Kidney (tissue), 14 donors: ENCODE measurements around the gene UCHL3. TPM values are rescaled to one million over a fixed set of nuclear protein-coding genes. Genes with fewer than 3 reads are reported as not detected.

Experiments used
- DNase-seq, 5 donors: peaks; one replicate each; pipeline ENCODE4 v3.0.0-alpha.2; 2013 to 2020
- FAIRE-seq: peaks from 2 replicates; lab custom pipeline; 2012; peaks lifted over from hg19 to GRCh38; lab: Jason Lieb, UNC
- H3K27ac ChIP-seq, 2 donors: one replicate each; pipeline ENCODE4 v1.7.0; 2013; ENCODE audit warnings: low read depth in 2 of 2, low read length in 2 of 2, inconsistent platforms in 1 of 2
- H3K27me3 ChIP-seq: one replicate; pipeline ENCODE4 v1.7.1; 2013; ENCODE audit warnings: low read length, inconsistent platforms; ENCODE audit not compliant: control insufficient read depth, insufficient read depth
- H3K36me3 ChIP-seq, 3 donors: one replicate each; pipeline versions ENCODE4 v1.7.0 to v1.7.1; 2013; ENCODE audit warnings: low read length in 3 of 3, control low read depth in 1 of 3, inconsistent platforms in 1 of 3; ENCODE audit not compliant: insufficient read depth in 3 of 3, control insufficient read depth in 2 of 3
- H3K4me1 ChIP-seq, 3 donors: one replicate each; pipeline versions ENCODE4 v1.7.0 to v1.7.1; 2013; ENCODE audit warnings: low read length in 3 of 3, inconsistent platforms in 1 of 3, low read depth in 1 of 3; ENCODE audit not compliant: control insufficient read depth in 2 of 3, insufficient read depth in 2 of 3
- H3K4me3 ChIP-seq, 3 donors: one replicate each; pipeline versions ENCODE4 v1.7.0 to v1.8.1; 2013; ENCODE audit warnings: low read length in 3 of 3, control low read depth in 1 of 3, inconsistent platforms in 1 of 3
- H3K9ac ChIP-seq, 3 donors: one replicate each; pipeline versions ENCODE4 v1.7.0 to v1.7.1; 2013; ENCODE audit warnings: low read length in 3 of 3, control low read depth in 1 of 3, inconsistent platforms in 1 of 3
- H3K9me3 ChIP-seq, 3 donors: one replicate each; pipeline versions ENCODE4 v1.7.0 to v1.7.1; 2013; ENCODE audit warnings: low read length in 3 of 3, control low read depth in 1 of 3, inconsistent platforms in 1 of 3; ENCODE audit not compliant: control insufficient read depth in 2 of 3, insufficient read depth in 1 of 3
- intact Hi-C: fragments of 100-400 bp; cut with DNase I; formaldehyde crosslinking; loops from one replicate; pipeline ENCODE4 v1.11.1; 2022
- polyA plus RNA-seq: library from polyadenylated mRNA; stranded (reverse); fragments of 350-450 nt; fragmentation: Illumina TruSeq; extraction: RNeasy Lipid Tissue Mini Kit (QIAGEN cat#74804); gene quantifications from one replicate; pipeline ENCODE4 v1.2.3, GENCODE V29; 2014; ENCODE audit warnings: low read depth, low replicate concordance; ENCODE audit not compliant: insufficient read depth
- total RNA-seq: library from RNA; stranded (reverse); fragmentation: NEBNext Ultra II Directional; extraction: Animal tissue kit (Norgen Biotek cat#: 25700); gene quantifications from one replicate; pipeline ENCODE4 v1.2.1, GENCODE V29; 2021
- TF ChIP-seq, protein P1 (sequence below): IDR thresholded peaks from 3 replicates; pipeline ENCODE4 v1.5.1; 2012; ENCODE audit warnings: mild to moderate bottlenecking, moderate library complexity, borderline replicate concordance; ENCODE audit not compliant: insufficient read depth; ENCODE audit errors: extremely low read depth
- donor health status: control.
- donor health status: control.
- donor health status: control.
- donor health status: control.
- donor health status: control.
- donor health status: DM: yes; HTN: yes; CAD: no.
- donor health status: Normal renal cell carcinoma (clear cell type).

Gene UCHL3
- total and polyA plus RNA-seq, 2 donors from 2014 or later: 26.0 to 65.0 TPM

DNA sequence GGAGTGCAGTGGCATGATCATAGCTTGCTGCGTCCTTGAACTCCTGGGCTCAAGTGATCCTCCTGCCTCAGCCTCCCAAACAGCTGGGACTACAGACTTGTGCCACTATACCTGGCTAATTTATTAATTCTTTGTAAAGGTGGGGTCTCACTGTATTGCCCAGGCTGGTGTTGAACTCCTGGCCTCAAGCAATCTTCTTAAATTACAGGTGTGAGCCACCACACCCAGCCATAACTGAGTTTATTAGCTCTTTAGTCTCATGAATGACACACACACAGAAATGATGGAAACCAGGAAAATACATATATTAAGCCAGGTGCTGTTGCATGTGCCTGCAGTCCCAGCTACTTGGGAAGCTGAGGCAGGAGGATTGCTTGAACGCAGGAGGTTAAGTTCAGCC, 53.4 kb downstream of the UCHL3 start:
- DNase-seq (no peak), FAIRE-seq (no peak)
- Histone ChIP-seq H3K27ac (no peak overlapping the region), H3K9me3 (no peaks in the 10 kb centered on the region), H3K9ac (no peak overlapping the region), H3K4me1 (no peaks in the 10 kb centered on the region), H3K27me3 (no peaks in the 10 kb centered on the region), H3K36me3 (peaks cover 0 to 4% (median 0%) of the 10 kb centered on the region in 3 donors), H3K4me3 (no peak overlapping the region)
- TF ChIP-seq, protein P1, sequence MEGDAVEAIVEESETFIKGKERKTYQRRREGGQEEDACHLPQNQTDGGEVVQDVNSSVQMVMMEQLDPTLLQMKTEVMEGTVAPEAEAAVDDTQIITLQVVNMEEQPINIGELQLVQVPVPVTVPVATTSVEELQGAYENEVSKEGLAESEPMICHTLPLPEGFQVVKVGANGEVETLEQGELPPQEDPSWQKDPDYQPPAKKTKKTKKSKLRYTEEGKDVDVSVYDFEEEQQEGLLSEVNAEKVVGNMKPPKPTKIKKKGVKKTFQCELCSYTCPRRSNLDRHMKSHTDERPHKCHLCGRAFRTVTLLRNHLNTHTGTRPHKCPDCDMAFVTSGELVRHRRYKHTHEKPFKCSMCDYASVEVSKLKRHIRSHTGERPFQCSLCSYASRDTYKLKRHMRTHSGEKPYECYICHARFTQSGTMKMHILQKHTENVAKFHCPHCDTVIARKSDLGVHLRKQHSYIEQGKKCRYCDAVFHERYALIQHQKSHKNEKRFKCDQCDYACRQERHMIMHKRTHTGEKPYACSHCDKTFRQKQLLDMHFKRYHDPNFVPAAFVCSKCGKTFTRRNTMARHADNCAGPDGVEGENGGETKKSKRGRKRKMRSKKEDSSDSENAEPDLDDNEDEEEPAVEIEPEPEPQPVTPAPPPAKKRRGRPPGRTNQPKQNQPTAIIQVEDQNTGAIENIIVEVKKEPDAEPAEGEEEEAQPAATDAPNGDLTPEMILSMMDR: no peak
- intact Hi-C loops: no loop called here

DNA sequence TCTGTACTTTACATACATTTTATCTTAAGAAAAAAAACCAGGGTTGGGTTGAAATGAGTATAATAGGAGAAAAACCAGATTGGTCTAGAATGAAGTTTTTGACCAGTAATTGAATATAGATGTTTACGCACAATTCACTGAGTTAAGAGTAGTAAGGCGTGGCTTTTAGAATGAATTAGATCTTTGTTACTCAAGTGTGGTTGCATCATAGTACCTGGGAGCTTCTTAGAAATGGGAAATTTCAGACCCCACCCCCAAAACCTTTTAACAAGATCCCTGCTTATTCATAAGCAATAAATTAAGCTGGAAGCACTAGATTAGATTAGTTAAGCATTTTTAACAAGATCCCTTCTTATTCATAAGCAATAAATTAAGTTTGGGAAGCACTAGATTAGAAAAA, 57.9 kb downstream of the UCHL3 start:
- Histone ChIP-seq H3K4me1 (no peaks in the 10 kb centered on the region), H3K27ac (no peak overlapping the region), H3K9ac (no peak overlapping the region), H3K9me3 (no peaks in the 10 kb centered on the region), H3K4me3 (no peak overlapping the region), H3K27me3 (no peaks in the 10 kb centered on the region), H3K36me3 (no peaks in the 10 kb centered on the region)
- intact Hi-C loops: no loop called here
- DNase-seq (no peak), FAIRE-seq (no peak)
- TF ChIP-seq, protein P1: no peak

DNA sequence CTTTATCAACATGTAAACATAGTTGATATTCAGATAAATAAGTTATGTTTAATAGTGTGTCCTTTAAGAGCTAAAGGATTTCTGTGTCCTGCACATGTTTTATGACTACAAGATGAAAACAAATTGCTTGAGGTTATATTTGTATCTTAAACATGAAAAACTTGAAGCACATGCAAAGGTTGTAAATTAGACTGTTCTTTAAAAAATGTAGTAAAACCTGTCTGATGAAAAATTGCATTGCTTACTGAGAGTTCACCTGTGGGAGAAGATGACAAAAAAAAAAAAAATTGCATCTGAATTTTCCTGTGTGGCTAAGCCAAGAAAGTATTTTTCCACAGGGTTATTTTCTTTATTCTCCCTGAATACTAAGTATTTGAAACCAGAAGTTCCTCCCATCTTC, 60.9 kb downstream of the UCHL3 start:
- intact Hi-C loops: no loop called here
- Histone ChIP-seq H3K27me3 (no peaks in the 10 kb centered on the region), H3K9me3 (no peaks in the 10 kb centered on the region), H3K4me3 (no peak overlapping the region), H3K27ac (no peak overlapping the region), H3K36me3 (no peaks in the 10 kb centered on the region), H3K4me1 (no peaks in the 10 kb centered on the region), H3K9ac (no peak overlapping the region)
- DNase-seq (peak in 1 of 5 donors; percentile 23), FAIRE-seq (no peak)
- TF ChIP-seq, protein P1: no peak

DNA sequence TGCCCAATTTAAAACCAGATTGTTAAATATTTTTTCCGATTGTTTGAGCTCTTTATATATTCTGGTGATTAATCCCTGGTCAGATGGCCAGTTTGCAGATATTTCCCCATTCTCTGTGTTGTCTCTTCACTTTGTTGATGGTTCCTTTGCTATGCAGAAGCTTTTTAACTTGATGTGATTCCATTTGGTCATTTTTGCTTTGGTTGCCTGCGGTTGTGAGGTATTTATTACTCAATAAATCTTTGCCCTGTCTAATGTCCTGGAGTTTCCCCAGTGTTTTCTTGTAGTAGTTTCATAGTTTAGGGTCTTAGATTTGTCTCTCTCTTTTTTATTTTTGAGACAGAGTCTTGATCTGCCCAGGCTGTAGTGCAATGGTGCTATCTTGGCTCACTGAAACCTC, 62.8 kb downstream of the UCHL3 start:
- Histone ChIP-seq H3K36me3 (no peaks in the 10 kb centered on the region), H3K27ac (no peak overlapping the region), H3K27me3 (no peaks in the 10 kb centered on the region), H3K4me3 (no peak overlapping the region), H3K9ac (no peak overlapping the region), H3K4me1 (no peaks in the 10 kb centered on the region), H3K9me3 (no peaks in the 10 kb centered on the region)
- no peak for DNase-seq
- no peak for FAIRE-seq
- intact Hi-C loops: no loop called here
- TF ChIP-seq, protein P1: no peak
